Central memory CD4-positive, alpha-beta T cell (primary cell): ENCODE results near the gene CSPG5.

ENCODE experiments used
- DNase-seq: peaks from one replicate; pipeline ENCODE4 v3.0.0; 2022
- total RNA-seq, 3 experiments: gene quantifications; one replicate each; lab custom pipeline; 2026; lab: John Stamatoyannopoulos, UW

Gene CSPG5
- 0.39 to 1.1 (median 0.78) reads per million in 3 experiments for total RNA-seq

DNA sequence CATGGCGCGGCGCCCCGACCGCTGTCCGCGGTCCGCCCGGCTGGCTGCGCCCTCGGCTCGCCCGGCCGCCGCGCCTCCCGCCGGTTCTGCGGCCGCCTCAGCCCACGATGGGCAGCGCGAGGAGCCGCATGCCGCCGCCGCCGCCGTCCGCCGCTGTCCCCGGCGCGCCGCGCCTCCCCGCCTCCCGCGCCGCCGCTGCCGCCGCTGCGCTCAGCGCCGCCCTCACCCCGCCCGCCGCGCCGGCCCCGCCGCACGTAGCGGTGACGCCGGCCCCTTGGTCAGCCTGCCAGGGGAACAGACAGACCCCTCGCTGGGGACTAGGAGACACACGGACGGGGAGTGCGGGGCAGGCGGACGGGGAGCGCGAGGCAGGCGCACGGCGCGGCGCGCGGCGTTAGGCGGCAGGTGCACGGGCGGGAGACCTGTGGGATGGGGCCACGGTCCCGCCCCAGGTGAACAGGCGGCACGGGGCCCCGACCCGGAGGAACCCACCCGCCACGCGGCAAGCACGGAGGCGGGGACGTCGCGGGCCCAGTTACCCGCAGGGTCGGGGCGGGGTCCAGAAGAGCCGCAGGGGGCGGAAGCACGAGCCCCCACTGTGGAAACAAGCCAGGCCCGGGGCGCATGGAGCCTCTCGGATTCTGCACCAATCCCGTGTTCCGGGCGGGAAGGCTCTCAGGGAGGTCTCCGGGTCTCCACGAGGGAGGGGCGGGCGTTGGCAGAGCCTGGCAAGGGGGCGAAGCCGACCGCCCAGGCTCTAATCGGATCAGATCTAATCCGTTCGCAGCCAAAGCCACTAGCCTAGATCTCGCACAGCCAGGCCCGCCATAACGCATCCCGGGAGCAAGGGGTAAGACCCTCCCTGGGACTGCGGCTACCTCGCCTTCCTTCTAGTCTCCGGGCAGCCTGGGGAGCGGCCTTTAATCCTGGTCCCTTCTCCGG is at the start of gene CSPG5:
TSS of gene CSPG5 (minus strand) at position 175 of the 942 bp plus-strand sequence. CDS start at position 3, 172 bp downstream.
- peak; percentile 8 for DNase-seq

DNA sequence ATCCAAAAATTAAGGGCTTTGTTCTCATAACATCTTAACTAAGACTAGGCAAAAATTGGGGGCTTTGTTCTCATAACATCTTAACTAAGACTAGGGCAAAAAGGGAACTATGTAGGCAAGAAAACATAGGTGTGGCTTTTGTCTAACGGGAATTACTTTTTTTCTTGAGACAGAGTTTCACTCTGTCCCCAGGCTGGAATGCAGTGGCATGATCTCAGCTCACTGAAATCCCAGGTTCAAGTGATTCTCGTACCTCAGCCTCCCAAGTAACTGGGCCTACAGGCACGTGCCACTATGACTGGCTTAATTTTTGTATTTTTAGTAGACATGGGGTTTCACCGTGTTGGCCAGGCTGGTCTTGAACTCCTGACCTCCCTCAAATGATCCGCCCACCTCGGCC is 49.8 kb upstream of the CSPG5 start:
- no peak for DNase-seq

DNA sequence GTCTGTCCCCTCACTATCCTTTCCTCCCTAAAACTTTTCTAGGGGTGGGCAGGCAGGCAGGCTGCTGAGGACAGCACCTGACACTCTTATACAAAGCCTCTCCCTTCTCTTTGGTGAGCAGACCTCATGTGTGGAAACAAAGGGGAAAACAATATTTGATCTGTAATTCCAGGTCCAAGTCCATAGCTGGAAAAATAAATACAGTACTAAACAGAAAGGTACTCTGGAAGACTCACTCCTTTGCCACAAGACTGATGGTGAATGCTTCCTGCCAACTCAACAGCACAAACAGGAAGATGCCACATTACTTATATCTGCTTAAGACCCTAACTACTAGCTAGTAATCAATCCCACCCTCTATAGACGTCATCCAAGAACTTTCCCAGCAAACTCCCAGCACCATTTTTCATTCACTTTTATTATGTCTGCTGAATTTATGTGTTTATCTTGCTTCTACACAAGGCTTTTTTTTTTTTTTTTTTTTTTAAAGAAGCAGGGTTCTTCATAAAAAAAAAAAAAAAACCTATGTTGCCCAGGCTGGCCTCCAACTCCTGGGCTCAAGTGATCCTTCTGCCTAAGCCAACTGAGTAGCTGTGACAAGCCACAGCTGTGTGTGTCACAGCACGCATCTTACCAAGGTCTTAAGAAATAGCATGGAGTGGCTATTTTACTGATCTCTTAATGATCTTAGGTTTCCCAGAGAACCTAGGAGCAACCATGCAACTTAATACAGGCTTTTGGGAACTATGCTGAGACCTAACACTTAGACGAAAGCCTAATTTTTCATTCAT is 44.2 kb upstream of the CSPG5 start:
- DNase-seq: no peak

- no peak for DNase-seq
Measured at GRCh38 chr3:47617086-47618010, 38.7 kb upstream of the CSPG5 start.

DNA sequence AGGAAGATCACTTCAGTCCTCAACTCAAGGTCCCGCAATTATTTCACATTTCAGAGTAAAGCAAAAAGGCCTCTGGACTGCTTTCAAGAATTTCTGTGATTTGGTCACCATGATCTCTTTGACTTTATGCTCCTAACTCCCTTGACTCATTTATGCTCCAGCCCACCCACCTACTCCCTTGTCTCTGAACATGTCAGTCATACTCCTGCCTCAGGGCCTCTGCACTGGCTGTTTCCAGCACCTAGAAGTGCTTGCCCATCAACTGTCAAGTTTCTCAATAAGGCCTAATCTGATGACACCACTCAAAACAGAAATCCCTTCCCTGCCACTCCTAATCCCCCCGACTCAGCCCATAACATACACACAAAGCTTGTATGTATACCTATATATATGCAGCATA is 36.1 kb upstream of the CSPG5 start:
- no peak for DNase-seq

DNA sequence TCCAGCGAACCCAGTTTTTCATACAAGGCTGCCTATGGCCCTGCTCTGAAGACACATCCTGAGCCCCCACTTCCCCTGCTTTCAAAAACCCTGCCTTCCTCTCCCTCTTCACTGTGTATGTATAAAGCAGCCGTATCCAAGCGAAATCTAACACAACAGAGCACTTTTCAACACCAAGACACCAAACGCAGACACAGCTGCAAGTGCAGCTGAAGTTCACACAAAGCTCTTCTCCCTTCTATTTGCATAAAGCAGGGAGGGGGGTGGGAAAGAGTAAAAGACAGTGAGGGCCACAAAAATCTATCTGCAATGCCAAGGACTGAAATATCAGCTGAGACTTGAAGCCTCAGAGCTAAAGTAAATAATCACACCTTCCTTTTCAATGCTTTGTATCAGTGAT is 35.1 kb upstream of the CSPG5 start:
- DNase-seq: no peak

DNA sequence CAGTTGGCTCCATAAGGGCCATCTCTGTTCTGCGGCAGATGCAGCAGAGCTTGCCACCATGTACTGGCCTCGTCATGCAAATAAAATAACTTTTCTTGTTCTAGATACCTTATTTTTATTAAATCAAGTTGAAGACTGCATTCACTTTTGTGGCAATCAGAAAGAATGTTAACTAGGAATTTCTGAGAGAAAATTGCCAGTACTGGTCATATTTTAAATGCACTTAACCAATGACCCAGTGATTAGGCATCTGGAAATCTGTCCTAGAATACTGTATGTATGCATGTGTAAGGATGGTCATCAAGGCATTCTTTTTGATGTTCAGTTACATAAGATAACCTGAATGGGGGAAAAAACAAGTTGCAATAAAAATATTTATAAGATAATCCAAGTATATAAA is 34.2 kb upstream of the CSPG5 start:
- DNase-seq: no peak

GRCh38 chr3:47612178-47612577 is 33.5 kb upstream of the CSPG5 start:
- no peak for DNase-seq

- no peak for DNase-seq
Measured at GRCh38 chr3:47611576-47611975, 32.9 kb upstream of the CSPG5 start.

GRCh38 chr3:47610583-47610982 is 31.9 kb upstream of the CSPG5 start:
- no peak for DNase-seq

GRCh38 chr3:47607335-47607734 is 28.7 kb upstream of the CSPG5 start:
- no peak for DNase-seq

GRCh38 chr3:47606165-47606564 is 27.5 kb upstream of the CSPG5 start:
- no peak for DNase-seq

DNA sequence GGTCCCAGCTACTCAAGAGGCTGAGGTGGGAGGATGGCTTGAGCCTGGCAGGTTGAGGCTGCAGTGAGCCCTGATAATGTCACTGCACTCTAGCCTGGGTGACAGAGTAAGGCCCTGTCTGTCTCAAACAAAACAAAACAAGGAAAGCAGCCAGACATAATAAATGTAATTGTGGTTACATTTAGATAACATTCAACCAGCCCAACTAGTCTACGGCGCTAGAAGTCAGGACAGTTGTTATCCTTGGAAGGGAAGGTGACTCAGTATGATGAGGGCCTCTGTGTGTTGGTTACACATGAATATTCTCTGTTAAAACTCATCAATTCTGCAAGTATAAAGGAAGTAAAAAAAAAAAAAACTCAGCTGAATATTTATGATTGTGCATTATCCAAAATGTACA is 27.0 kb upstream of the CSPG5 start:
- no peak for DNase-seq

DNA sequence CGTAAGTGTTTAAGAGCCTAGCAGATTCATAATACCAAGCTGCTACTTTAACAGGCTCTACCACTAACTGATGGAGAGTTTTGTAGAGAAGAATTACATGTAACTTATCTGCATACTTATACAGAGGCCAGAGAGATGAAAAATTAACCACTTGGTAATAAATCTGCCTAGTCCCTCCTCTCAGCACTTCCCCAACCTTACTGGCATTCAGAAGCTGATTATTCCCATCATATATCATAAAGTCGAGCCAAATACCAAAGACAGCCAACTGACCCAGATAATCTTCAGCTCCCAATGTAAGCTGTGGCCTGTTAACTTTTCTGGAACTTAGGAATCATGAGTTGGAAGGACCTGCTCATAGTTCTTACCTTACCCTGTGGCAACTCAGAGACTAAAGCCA is 25.5 kb upstream of the CSPG5 start:
- no peak for DNase-seq

- no peak for DNase-seq
Measured at GRCh38 chr3:47603332-47603731, 24.7 kb upstream of the CSPG5 start.

GRCh38 chr3:47601281-47601680 is 22.6 kb upstream of the CSPG5 start:
- no peak for DNase-seq

DNA sequence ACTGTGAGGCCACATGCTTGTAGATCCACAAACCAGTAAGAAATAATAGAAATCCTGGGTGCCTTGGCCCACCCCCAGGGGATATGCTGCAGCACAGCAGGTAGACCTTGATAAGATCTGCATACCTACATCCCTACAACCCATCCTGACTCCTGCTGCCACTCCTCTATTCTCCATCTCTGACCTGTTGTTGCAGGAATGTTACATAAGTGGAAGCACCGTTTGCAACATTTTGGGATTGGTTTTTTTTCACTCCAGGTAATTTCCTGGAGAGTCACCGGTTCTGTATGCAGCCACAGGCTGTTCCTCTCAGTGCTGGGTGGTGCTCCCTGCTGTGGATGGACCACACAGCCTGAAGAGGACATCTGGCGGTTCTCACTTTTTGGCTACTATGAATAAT is 16.1 kb upstream of the CSPG5 start:
- no peak for DNase-seq

DNA sequence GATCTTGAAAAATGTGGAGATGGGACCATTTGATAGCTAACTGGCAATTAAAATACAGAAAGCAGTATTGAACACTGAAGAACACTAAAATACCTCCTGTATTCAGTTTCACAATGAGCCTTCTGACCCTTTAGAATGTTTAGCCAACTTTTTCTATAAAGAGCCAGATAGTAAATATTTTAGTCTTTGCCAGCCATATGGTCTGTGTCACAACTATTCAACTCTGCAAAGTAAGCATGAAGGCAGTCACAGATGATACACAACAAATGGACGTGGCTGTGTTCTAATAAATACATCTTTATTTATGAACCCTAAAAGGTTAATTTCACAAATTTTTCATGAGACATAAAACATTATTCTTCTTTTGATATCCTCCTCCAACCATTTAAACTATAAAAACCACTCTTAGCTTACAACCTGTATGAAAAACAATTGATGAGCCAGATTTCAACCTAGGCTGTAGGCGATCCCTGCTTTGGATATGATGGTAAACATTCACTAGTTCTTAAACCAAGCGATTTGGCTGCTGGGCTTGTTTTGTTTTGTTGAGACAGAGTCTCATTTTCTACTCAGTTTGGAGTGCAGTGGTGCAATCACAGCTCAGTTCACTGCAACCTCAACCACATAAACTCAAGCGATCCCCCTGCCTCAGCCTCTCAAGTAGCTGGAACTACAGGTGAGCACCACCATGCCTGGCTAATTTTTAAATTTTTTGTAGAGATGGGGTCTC is 13.6 kb upstream of the CSPG5 start:
- no peak for DNase-seq

DNA sequence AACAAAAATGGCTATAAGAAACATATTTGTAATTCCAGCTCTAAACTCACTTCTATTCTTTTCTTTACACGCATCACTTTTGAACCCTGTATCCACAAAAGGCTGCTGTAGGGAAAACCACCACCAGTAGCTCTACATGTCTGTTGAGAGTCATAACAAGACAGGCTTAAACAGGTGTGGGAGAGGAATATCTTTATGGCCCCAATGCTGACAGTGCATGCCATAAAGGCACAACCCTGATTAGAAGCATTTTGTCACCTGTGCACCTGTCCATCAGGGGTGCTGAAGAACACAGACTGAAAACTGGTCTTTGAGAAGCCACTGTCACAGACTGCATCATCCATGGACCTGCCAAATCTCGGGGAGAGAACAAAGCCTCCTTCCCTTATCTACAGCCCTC is 11.6 kb upstream of the CSPG5 start:
- no peak for DNase-seq

DNA sequence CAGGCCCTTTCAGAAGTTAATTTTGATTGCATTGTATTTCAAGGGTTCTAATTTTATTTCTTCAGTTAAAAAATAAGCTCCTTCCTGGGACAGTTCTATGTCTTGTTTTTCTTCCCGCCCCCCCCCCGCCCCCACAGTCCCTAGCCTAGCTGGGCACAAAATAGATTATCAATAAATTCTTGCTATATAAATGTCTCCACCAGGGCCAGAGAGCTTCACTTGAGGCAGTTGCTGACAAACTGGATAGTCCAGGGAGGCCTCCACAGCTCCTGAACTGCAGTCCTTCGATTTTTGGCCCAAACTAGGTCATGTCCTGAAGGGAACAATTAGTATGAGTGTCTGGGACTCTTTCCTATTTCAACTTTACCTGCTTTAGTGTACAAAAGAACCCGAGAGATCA is 9.9 kb upstream of the CSPG5 start:
- DNase-seq: no peak

- no peak for DNase-seq
Measured at GRCh38 chr3:47588053-47588452, 9.4 kb upstream of the CSPG5 start.

GRCh38 chr3:47586746-47587145 is 8.1 kb upstream of the CSPG5 start:
- no peak for DNase-seq
